GM18511 (cell line): ENCODE data around the gene GRIK2.

Source experiments
- ATAC-seq: cut with Tn5 transposase; IDR thresholded peaks from one replicate; pipeline ENCODE4 v1.9.1; 2021; ENCODE audit warnings: mild to moderate bottlenecking, moderate library complexity; ENCODE audit not compliant: unreplicated experiment

The GRIK2 gene

DNA sequence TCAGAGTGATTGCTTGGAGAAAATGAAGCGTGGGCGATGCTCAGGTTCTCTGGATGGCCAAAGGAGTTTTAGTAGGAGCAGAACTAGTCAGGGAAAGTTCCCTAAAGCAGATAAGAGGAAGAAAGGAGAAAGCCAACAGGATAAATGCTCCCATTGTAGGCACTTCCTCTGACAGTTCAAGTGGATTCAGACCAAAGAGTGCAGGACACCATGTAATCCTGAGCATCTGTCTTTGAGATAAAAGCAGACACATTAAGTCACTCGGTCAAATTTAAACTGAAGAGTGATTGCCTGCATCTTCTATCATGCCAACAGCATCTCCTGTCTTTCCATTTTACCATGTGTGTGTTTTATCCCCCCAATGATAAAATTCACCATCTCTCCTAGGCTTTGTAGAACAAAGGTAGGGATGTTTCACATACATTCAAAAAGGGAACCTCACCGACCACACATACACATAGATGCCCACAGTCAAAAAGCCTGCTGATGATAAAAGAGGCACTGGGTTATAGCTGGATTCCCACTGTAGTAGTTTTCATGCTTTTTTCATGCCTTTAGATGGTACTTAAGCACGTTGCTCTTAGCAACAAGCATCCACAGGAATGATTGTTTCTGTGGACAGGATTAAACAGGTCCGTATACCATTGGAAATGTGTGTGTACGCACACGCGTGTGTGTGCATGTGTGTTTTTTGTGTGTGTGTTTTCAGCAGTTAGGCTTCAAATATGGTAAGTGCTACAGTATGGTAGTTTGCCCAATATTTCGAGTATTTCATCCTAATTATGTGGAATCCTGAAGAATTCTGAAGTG is 7.0 kb downstream of the GRIK2 start:
- ATAC-seq = no peak

DNA sequence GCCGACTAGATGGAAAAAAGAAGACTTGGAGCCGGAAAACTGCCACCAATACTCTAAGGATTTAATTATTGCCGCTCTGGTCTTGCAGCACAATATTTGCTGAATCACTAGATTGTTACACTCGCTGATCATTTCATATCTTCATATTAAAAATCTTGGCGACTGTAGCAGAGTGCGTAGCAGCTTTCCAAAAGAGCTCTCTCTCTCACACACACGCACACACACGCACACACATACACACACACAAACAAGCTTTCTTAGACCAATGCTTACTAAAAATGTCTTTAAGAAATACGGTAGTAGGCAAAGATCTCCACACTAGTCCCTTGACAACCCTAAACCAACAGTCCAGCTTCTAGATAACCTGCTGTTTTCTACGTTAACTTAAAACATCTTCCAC is 7.7 kb downstream of the GRIK2 start:
- no peak for ATAC-seq

- no peak for ATAC-seq
Measured at GRCh38 chr6:101401792-101402621, 8.5 kb downstream of the GRIK2 start.

GRCh38 chr6:101402622-101403031 is 9.1 kb downstream of the GRIK2 start:
- ATAC-seq = no peak

GRCh38 chr6:101403216-101403945 is 9.9 kb downstream of the GRIK2 start:
- no peak for ATAC-seq

DNA sequence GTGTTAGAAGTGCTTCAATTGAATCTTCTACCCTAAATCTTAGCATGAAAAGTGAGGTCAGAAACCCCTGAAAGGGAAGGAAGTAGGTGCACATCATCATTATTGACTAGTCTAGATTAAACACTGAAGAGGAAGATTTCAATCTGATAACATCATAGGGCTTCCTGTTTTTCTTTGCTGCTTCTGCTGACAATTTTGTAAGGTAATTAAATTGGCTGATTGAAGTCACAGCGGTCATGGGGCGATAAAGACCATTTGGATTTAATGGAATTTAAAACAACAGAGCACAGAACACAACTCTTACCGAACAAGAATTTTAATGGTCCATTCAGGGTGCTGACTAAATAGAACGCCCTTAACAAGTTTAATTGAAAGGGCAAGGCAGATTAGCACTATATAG is 11.3 kb downstream of the GRIK2 start:
- no peak for ATAC-seq

- no peak for ATAC-seq
Measured at GRCh38 chr6:101413773-101414172, 20.3 kb downstream of the GRIK2 start.

- ATAC-seq = no peak
Measured at GRCh38 chr6:101417900-101418299, 24.4 kb downstream of the GRIK2 start.

DNA sequence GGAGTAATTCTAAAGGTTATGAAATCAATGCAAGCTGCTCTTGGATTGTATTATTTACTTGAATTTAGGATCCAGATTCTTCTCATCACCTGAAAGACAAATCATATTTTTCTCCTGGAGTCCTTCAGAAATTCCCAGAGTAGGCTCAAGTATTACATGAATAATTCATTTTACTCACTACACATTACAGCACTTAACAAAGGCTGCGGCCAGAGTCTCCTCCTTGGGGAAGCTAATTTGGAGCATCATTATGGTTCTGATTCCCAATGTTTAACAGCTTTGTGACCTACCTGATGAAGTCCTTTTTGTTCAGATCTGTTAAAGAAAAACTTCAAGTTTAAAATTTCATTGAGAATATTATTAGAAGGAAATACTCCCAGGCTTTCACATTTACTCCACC is 28.7 kb downstream of the GRIK2 start:
- no peak for ATAC-seq

- no peak for ATAC-seq
Measured at GRCh38 chr6:101422811-101423210, 29.3 kb downstream of the GRIK2 start.

- ATAC-seq = no peak
Measured at GRCh38 chr6:101429270-101429669, 35.8 kb downstream of the GRIK2 start.

GRCh38 chr6:101429845-101430244 is 36.3 kb downstream of the GRIK2 start:
- ATAC-seq = no peak

- no peak for ATAC-seq
Measured at GRCh38 chr6:101433141-101433540, 39.6 kb downstream of the GRIK2 start.

- no peak for ATAC-seq
Measured at GRCh38 chr6:101434601-101435000, 41.1 kb downstream of the GRIK2 start.

- no peak for ATAC-seq
Measured at GRCh38 chr6:101435038-101435437, 41.5 kb downstream of the GRIK2 start.

DNA sequence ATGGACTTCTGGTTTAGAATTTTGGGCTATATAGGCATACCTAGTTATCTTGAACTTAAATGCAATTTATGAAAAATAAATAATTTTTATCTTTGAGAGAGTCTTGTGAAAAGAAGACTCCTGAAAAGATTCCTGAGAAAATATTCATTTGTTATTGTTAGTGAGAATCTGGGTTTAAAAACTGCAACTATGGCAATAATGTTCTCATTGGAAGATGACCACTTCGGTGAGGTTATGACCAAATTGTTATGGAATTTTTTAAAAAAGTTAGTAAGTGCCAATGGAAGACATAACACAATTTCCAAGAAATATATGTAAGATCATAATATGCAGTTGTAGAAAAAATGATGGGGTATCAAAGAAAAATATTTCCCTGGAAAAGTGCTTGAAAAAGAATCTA is 46.3 kb downstream of the GRIK2 start:
- no peak for ATAC-seq

- ATAC-seq = no peak
Measured at GRCh38 chr6:101443315-101443714, 49.8 kb downstream of the GRIK2 start.

- no peak for ATAC-seq
Measured at GRCh38 chr6:101444717-101445116, 51.2 kb downstream of the GRIK2 start.

DNA sequence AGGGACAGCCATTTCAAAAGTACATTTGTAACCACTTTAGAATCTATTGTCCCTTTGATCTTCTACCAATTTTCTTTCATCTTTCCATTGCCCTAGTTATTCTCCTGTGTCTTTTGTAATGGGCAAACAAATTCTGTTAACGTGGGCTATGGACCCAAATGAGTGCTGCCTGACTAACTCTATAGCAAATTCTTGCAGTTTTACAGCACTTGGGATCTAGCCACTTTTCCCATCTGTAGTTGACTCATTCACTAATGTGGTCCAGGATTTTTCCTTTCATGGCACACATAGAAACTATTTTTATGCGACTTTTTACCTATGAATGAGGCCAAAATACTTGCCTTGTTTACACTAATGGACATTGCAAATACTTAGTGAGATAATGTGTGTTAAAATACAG is 52.0 kb downstream of the GRIK2 start:
- ATAC-seq = no peak

GRCh38 chr6:101450901-101451300 is 57.4 kb downstream of the GRIK2 start:
- no peak for ATAC-seq

GRCh38 chr6:101451981-101452380 is 58.5 kb downstream of the GRIK2 start:
- ATAC-seq = no peak
